ENCODE measurements around the gene NAPB. TPM values are rescaled to one million over a fixed set of nuclear protein-coding genes. Genes with fewer than 3 reads are reported as not detected.

The NAPB gene
- polyA plus RNA-seq, 2 of the 4 experiments (the other 2 are of a cell fraction) = 6.2 to 12.7 TPM

- H3K27ac ChIP-seq = no peak overlapping the region
- 52% methylated on average over 3 of the region's 3 CpGs for WGBS (ENCODE audit: missing lambda C conversion rate)
- ChIA-PET CTCF (interaction anchor here (0.7 to 3.3 kb wide), 4 partner anchors 13 to 28 kb away, joined by 3 to 22 read pairs (median 4); no protein-coding TSS in a partner anchor), POLR2A (interaction anchor here (1.2 kb wide), 1 partner anchor 13 kb away, joined by 6 read pairs; no protein-coding TSS in a partner anchor)
- no peak for FAIRE-seq
- DNase-seq (ENCODE audit: low read depth in 1 of 2, low spot score in 1 of 2) = no peak
- H3K4me2 ChIP-seq = no peak overlapping the region
- no peak for ATAC-seq
- no peak overlapping the region for H3K4me3 ChIP-seq
- no peaks in the 10 kb centered on the region for H3K4me1 ChIP-seq
- peaks cover 6% of the 10 kb centered on the region; the same call in 1 of the 3 replicates for H3K9me3 ChIP-seq
- TF ChIP-seq ZNF302 (CRISPR knock-in tag; IDR thresholded peaks at IDR 0.05) (no peak), MAFK (IDR thresholded peaks at IDR 0.05; ENCODE audit: partially characterized antibody) (no peak)
Measured at GRCh38 chr20:23459461-23460150, 38.3 kb upstream of the NAPB start.

DNA sequence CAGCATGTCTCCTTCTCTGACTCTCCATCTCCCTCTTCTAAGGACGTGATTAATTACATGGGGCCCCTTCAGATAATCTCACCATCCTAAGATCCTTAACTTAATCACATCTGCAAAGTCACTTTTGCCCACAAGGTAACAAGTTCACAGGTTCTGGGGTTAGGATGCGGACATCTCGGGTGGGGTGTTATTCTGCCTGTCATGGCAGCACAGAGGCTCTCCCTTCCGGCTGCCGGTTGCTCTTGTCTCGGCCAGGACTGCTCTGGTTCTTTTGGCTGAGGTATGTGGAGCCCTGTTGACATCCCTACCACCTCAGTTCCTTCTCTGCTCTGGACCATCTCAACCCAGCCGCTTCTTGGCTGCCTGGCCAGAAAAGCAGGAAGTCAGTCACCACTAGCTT lies 35.6 kb upstream of the NAPB start:
- peaks cover 2% of the 10 kb centered on the region; the same call in 1 of the 3 replicates for H3K9me3 ChIP-seq
- CTCF ChIA-PET = no interaction called here
- 49% methylated on average over 7 of the region's 7 CpGs for WGBS (ENCODE audit: missing lambda C conversion rate)
- POLR2A ChIA-PET = no interaction called here
- no peak for TF ChIP-seq FOXS1 (CRISPR knock-in tag; IDR thresholded peaks at IDR 0.05)
- no peak for TF ChIP-seq ESRRA (IDR thresholded peaks at IDR 0.05; ENCODE audit: borderline replicate concordance, low read length)
- TF ChIP-seq JUN (IDR thresholded peaks at IDR 0.05) = no peak
- no peak for TF ChIP-seq MAZ (IDR thresholded peaks at IDR 0.05; ENCODE audit: borderline replicate concordance, low read depth, low read length)
- no peak for TF ChIP-seq CTCF (IDR thresholded peaks at IDR 0.05)
- H3K27ac ChIP-seq = no peak overlapping the region
- no peak for ATAC-seq
- H3K4me2 ChIP-seq = no peak overlapping the region
- no peak for DNase-seq (ENCODE audit: low read depth in 1 of 2, low spot score in 1 of 2)
- no peaks in the 10 kb centered on the region for H3K4me1 ChIP-seq
- no peak overlapping the region for H3K4me3 ChIP-seq
- FAIRE-seq = no peak

- TF ChIP-seq FOXS1 (CRISPR knock-in tag; IDR thresholded peaks at IDR 0.05) (no peak), NFE2L2 (conservative IDR thresholded peaks at IDR 0.05; ENCODE audit: low read length) (no peak), TFCP2L1 (CRISPR knock-in tag; IDR thresholded peaks at IDR 0.05) (no peak), EP300 (IDR thresholded peaks at IDR 0.05) (no peak), CHD2 (IDR thresholded peaks at IDR 0.05; ENCODE audit: low read length, partially characterized antibody) (no peak), TP53 (CRISPR knock-in tag; IDR thresholded peaks at IDR 0.05) (no peak), ESRRA (IDR thresholded peaks at IDR 0.05; ENCODE audit: borderline replicate concordance, low read length) (no peak), POLR2AphosphoS2 (conservative IDR thresholded peaks at IDR 0.05; ENCODE audit: low read length) (no peak), CEBPB (IDR thresholded peaks at IDR 0.05) (no peak), HOXB5 (CRISPR knock-in tag; IDR thresholded peaks at IDR 0.05) (no peak), HOXB13 (CRISPR knock-in tag; IDR thresholded peaks at IDR 0.05; ENCODE audit: low read depth) (no peak), SMC3 (IDR thresholded peaks at IDR 0.05) (no peak), ZNF302 (CRISPR knock-in tag; IDR thresholded peaks at IDR 0.05) (no peak)
- TF ChIP-seq, protein P1, sequence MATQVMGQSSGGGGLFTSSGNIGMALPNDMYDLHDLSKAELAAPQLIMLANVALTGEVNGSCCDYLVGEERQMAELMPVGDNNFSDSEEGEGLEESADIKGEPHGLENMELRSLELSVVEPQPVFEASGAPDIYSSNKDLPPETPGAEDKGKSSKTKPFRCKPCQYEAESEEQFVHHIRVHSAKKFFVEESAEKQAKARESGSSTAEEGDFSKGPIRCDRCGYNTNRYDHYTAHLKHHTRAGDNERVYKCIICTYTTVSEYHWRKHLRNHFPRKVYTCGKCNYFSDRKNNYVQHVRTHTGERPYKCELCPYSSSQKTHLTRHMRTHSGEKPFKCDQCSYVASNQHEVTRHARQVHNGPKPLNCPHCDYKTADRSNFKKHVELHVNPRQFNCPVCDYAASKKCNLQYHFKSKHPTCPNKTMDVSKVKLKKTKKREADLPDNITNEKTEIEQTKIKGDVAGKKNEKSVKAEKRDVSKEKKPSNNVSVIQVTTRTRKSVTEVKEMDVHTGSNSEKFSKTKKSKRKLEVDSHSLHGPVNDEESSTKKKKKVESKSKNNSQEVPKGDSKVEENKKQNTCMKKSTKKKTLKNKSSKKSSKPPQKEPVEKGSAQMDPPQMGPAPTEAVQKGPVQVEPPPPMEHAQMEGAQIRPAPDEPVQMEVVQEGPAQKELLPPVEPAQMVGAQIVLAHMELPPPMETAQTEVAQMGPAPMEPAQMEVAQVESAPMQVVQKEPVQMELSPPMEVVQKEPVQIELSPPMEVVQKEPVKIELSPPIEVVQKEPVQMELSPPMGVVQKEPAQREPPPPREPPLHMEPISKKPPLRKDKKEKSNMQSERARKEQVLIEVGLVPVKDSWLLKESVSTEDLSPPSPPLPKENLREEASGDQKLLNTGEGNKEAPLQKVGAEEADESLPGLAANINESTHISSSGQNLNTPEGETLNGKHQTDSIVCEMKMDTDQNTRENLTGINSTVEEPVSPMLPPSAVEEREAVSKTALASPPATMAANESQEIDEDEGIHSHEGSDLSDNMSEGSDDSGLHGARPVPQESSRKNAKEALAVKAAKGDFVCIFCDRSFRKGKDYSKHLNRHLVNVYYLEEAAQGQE (IDR thresholded peaks at IDR 0.05) = no peak
- TF ChIP-seq, protein P2, sequence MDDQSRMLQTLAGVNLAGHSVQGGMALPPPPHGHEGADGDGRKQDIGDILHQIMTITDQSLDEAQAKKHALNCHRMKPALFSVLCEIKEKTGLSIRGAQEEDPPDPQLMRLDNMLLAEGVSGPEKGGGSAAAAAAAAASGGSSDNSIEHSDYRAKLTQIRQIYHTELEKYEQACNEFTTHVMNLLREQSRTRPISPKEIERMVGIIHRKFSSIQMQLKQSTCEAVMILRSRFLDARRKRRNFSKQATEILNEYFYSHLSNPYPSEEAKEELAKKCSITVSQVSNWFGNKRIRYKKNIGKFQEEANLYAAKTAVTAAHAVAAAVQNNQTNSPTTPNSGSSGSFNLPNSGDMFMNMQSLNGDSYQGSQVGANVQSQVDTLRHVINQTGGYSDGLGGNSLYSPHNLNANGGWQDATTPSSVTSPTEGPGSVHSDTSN (IDR thresholded peaks at IDR 0.05) = no peak
- POLR2A ChIA-PET = no interaction called here
- no peak for FAIRE-seq
- no peak for DNase-seq (ENCODE audit: low read depth in 1 of 2, low spot score in 1 of 2)
- no peak overlapping the region for H3K27ac ChIP-seq
- H3K4me2 ChIP-seq = no peak overlapping the region
- H3K4me1 ChIP-seq = no peaks in the 10 kb centered on the region
- CTCF ChIA-PET = no interaction called here
- no peak for ATAC-seq
- WGBS (ENCODE audit: missing lambda C conversion rate) = 8% methylated on average over 3 of the region's 3 CpGs
- H3K4me3 ChIP-seq = no peak overlapping the region
- 0 out of 3 replicates have a peak, but pooled peaks cover 2% of the 10 kb centered on the region for H3K9me3 ChIP-seq
Measured at GRCh38 chr20:23456409-23456808, 35.1 kb upstream of the NAPB start.

All from A549 (cell line).